GM21529 (cell line): Measurements from ENCODE around the gene KAT7.

ENCODE experiments used
- ATAC-seq: cut with Tn5 transposase; IDR thresholded peaks from one replicate; pipeline ENCODE4 v1.9.1; 2021; ENCODE audit not compliant: unreplicated experiment

KAT7 gene

DNA sequence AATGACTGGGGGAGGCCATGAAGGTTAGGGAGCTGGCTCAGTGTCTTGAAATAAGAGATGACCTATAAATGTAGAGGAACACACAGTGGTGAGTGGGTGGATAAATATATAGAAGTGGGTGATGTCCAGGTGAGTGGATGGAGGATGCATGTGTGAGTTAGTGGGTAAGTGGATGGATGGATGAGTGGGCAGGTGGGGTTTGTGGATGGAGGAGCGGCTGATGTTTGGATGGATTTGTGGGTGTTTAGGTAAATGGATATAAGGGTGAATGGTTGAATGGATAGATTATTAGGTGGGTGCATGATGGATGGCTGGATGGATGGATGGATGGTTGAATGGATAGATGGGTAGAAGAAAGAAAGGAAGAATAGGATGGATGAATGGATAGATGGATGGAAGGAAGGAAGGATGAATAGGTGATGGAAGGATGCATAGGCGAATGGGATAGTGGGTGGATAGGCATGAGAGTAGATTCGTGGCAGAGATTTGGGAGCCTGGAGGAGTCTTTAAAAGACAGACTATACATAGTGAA lies 78.5 kb downstream of the KAT7 start:
- ATAC-seq = no peak

GRCh38 chr17:49869038-49869374 lies 80.5 kb downstream of the KAT7 start:
- ATAC-seq = no peak

DNA sequence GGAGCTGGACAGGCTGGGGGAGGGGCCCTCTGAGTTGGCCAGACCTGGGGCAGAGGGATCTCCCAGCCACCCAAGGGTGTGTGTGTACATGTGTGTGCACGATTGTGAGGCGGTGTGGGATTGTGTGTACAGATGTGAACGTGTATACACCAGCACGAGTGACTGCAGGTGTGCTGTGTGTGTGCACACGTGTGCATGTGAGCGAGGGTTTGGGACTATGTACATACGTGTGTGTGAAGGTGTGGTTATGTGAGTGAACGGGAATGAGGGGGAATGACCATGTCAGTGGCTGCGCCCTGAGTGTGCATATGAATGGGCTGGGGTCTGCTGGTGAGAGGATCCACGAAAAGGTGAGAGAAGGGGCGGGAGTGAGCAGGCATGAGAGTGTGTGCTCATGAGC lies 81.8 kb downstream of the KAT7 start:
- no peak for ATAC-seq

- no peak for ATAC-seq
Observed at GRCh38 chr17:49871211-49871610, 82.7 kb downstream of the KAT7 start.

DNA sequence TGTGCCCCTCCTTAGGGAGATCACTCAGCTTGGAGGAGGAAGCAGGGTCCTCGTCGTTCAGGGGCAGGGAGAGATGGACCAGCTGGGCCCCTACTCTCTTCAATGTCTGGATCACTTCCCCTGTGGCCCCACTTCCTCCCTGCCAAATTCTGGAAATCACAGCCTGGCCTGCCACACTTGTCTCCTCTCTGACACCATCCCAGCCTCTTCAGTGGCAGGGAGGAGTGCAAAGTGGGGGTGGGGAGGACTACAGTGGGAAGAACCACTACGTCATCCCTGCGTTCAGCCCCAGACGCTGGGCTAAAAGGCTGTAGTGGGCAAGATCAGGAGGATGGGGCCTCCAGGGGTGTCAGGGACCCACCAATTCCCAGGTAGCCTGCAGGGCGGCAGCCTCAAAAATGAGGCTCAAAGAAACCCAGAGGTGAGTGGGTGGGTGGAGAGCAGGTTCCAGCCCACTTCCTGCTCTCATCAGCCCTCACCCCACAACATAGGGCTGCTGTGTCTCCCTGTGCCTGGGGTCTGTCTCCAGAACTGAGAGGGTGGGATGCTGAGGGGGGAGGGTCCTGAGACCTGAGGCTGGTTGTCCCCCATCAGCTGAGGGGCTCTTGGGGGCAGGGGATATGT lies 84.4 kb downstream of the KAT7 start:
- no peak for ATAC-seq

DNA sequence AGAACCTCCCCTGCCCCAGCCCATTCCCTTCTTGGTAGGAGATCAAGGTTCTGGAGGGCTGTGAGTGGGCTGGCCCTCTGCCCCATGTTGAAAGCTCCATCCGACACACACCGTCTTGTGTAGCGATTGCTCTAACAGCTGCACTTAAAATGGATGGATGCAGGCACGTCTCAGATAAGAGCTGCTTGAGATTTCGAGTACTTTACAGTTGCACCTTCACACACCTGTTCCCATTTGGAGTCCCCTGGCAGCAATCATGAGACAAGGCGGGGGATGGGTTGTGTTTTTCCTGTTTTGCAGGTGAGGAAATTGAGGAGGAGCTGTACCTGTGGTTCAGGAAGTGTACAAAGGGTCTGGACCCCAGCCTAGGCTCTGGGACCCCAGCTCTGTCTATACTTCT lies 85.0 kb downstream of the KAT7 start:
- ATAC-seq = no peak

DNA sequence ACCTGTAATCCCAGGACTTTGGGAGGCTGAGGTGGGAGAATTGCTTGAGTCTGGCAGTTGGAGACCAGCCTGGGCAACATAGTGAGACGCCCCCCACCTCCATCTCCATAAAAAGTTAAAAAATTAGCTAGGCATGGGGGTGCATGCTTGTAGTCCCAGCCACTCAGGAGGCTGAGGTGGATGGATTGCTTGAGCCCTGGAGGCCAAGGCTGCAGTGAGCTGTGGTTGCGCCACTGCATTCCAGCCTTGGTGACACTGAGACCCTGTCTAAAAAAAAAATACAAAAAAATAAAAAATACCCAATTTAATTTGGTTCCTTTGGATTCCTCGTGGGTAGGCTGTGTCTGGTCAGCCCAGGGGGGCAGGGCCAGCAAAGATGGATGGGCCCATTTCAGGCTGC lies 85.4 kb downstream of the KAT7 start:
- no peak for ATAC-seq

DNA sequence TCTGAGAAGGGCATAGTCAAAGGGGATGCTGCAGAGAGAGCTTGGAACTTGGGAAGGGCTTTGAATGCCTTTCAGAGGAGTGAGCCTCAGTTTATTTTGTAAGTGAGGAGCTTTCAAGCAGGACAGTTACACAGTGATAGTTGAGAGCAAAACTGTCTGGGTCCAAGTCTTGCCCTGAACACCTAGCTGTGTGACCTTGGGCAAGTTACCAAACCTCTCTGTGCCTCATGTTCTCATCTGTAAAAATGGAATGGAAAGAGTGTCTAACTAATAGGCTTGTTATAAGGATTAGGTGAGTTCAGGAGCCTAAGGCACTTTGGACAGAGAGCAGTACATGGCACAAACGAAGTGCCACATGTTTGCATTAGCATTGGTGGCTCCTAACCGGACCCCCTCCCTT lies 86.4 kb downstream of the KAT7 start:
- ATAC-seq = no peak

DNA sequence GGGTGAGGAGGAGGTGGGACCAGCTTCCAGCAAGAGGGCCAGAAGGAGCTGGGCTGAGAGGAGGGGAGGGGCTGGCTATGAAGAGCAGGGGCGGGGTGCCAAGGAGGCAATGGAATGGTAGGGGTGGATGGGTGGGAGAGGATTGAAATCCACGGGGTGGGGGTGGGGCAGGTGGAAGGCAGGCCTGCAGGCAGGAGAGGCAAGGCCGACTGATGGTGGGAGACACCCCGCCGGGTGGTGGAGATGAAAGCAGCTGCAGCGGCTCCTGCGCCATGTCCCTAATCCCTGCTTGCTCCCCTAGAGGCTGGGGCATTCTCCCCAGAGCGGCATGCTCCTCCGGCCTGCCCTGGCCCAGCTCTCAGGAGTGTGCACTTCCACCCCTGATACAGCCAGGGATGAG lies 87.2 kb downstream of the KAT7 start:
- no peak for ATAC-seq

- no peak for ATAC-seq
Observed at GRCh38 chr17:49878931-49879904, 90.7 kb downstream of the KAT7 start.

GRCh38 chr17:49880291-49881053 lies 92.0 kb downstream of the KAT7 start:
- ATAC-seq = peak; percentile 82

- ATAC-seq = no peak
Observed at GRCh38 chr17:49881054-49881402, 92.5 kb downstream of the KAT7 start.

DNA sequence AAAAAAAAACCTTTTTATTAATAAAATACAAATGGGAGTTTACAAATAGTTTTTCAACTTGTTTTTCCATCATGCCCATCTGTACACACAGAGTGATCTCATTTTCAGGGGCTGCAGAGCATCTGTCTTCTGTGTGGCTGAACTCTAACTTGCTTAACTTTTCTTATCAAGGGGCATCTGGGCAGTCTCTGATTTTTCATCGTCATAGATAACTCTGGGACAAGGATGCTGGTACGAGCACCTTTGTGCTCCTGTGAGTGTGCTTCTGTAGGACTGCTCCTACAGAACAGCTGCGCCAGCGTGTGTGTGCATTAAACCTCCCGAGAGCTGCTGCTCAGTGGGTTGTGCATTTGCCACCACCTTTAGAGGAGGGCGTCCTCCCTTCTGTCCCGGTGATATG lies 94.0 kb downstream of the KAT7 start:
- ATAC-seq = no peak
